ENCODE results near the gene WNT5A. TPM values are rescaled to one million over a fixed set of nuclear protein-coding genes. Genes with fewer than 3 reads are reported as not detected.

Gene WNT5A
- total RNA-seq, 1 donor from 2014 or later = 24.5 TPM

- DNase-seq (peak; percentile 73), ATAC-seq (peak; percentile 27)
- TF ChIP-seq, protein P1, sequence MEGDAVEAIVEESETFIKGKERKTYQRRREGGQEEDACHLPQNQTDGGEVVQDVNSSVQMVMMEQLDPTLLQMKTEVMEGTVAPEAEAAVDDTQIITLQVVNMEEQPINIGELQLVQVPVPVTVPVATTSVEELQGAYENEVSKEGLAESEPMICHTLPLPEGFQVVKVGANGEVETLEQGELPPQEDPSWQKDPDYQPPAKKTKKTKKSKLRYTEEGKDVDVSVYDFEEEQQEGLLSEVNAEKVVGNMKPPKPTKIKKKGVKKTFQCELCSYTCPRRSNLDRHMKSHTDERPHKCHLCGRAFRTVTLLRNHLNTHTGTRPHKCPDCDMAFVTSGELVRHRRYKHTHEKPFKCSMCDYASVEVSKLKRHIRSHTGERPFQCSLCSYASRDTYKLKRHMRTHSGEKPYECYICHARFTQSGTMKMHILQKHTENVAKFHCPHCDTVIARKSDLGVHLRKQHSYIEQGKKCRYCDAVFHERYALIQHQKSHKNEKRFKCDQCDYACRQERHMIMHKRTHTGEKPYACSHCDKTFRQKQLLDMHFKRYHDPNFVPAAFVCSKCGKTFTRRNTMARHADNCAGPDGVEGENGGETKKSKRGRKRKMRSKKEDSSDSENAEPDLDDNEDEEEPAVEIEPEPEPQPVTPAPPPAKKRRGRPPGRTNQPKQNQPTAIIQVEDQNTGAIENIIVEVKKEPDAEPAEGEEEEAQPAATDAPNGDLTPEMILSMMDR (IDR thresholded peaks at IDR 0.05) = no peak
- no peaks in the 10 kb centered on the region for H3K4me1 ChIP-seq
- H3K9me3 ChIP-seq = no peaks in the 10 kb centered on the region
- intact Hi-C loops (cut with DNase I) = no loop called here
- peak overlapping the region; percentile 27 for H3K4me3 ChIP-seq
- H3K27ac ChIP-seq = no peak overlapping the region
- H3K36me3 ChIP-seq = no peaks in the 10 kb centered on the region
- peaks cover 50% of the 10 kb centered on the region for H3K27me3 ChIP-seq
These were observed 6.0 kb downstream of the WNT5A start for GRCh38 chr3:55480911-55481743.

DNA sequence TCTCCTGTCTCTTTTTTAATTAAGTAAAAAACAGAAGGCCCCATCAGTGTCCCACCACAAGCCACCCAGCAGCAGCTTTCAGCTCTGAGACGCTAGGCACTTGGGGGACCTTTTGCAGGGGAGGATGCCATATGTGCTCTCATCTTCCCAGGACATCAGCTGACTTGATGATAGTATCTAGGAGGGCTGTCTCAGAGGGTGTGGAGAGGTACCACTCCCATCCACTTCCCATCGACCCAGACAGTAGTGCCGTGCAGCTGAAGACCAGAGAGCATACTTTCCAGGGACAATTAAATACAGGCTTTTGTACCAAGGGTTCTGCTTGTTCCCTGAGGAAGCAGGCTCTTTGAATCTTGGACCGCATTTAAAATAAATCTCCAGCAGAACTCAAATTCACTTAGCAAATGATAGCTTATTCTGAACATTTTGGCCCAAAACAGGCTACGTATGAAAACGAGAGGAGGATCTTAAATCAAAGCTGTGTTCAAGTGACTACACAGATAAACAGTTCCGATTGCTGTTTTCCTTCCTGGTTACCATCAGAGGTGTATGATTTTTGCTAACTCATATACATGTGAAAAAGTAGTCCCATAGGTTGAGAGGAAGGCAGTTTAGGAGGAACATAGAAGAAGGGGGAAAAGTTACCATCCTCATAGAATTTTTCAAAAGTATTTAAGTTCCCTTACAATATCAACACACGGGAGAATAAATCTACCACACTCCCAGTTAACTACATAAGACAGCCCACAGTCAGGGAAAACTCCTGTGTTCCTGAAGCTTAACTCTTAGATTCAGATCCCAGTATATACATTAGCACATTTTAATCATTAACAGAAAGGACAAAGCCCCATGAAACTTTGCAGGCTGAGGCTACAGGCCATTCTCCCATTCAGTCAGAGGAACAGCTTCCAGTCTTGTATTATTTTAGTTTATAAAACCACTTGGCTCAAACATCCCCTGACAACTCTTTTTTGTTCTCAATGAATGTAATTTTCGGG is 9.5 kb downstream of the WNT5A start:
- TF ChIP-seq, protein P1 (IDR thresholded peaks at IDR 0.05) = no peak
- DNase-seq (no peak), ATAC-seq (no peak)
- peaks cover 39% of the 10 kb centered on the region for H3K27me3 ChIP-seq
- H3K4me3 ChIP-seq = no peak overlapping the region
- H3K4me1 ChIP-seq = no peaks in the 10 kb centered on the region
- intact Hi-C loops (cut with DNase I) = no loop called here
- no peak overlapping the region for H3K27ac ChIP-seq
- no peaks in the 10 kb centered on the region for H3K36me3 ChIP-seq
- no peaks in the 10 kb centered on the region for H3K9me3 ChIP-seq

GRCh38 chr3:55476515-55476914 is 10.6 kb downstream of the WNT5A start:
- DNase-seq (no peak), ATAC-seq (no peak)
- Histone ChIP-seq H3K27me3 (peaks cover 28% of the 10 kb centered on the region), H3K36me3 (no peaks in the 10 kb centered on the region), H3K9me3 (no peaks in the 10 kb centered on the region), H3K4me1 (no peaks in the 10 kb centered on the region), H3K4me3 (no peak overlapping the region), H3K27ac (no peak overlapping the region)
- TF ChIP-seq, protein P1 (IDR thresholded peaks at IDR 0.05) = no peak
- intact Hi-C loops (cut with DNase I) = no loop called here

GRCh38 chr3:55474213-55474632 is 12.9 kb downstream of the WNT5A start:
- no peaks in the 10 kb centered on the region for H3K36me3 ChIP-seq
- no peak overlapping the region for H3K4me3 ChIP-seq
- H3K27ac ChIP-seq = no peak overlapping the region
- H3K9me3 ChIP-seq = no peaks in the 10 kb centered on the region
- peaks cover 6% of the 10 kb centered on the region for H3K27me3 ChIP-seq
- intact Hi-C loops (cut with DNase I) = no loop called here
- H3K4me1 ChIP-seq = no peaks in the 10 kb centered on the region
- TF ChIP-seq, protein P1 (IDR thresholded peaks at IDR 0.05) = no peak
- ATAC-seq (no peak), DNase-seq (no peak)

GRCh38 chr3:55473788-55474187 is 13.3 kb downstream of the WNT5A start:
- Histone ChIP-seq H3K4me3 (no peak overlapping the region), H3K9me3 (no peaks in the 10 kb centered on the region), H3K36me3 (no peaks in the 10 kb centered on the region), H3K27ac (no peak overlapping the region), H3K27me3 (peaks cover 3% of the 10 kb centered on the region), H3K4me1 (no peaks in the 10 kb centered on the region)
- ATAC-seq (no peak), DNase-seq (no peak)
- intact Hi-C loops (cut with DNase I) = no loop called here
- TF ChIP-seq, protein P1 (IDR thresholded peaks at IDR 0.05) = no peak

Measured in upper lobe of right lung (tissue), 1 donor.